Liver (tissue), 9 donors: ENCODE measurements around the gene NF2. TPM values are rescaled to one million over a fixed set of nuclear protein-coding genes. Genes with fewer than 3 reads are reported as not detected.
"Not testable (repeated sequence)": the region's sequence is repeated elsewhere in the genome, so short reads cannot be mapped to it uniquely, and the experiment has no call there.

Source experiments
- DNase-seq: peaks from one replicate; pipeline ENCODE4 v3.0.0-alpha.2; 2017; ENCODE audit warnings: low spot score
- H3K27ac ChIP-seq, 2 donors: one replicate each; pipeline ENCODE4 v1.7.0; 2013; ENCODE audit warnings: inconsistent platforms in 2 of 2, low read length in 2 of 2, control low read depth in 1 of 2, low read depth in 1 of 2, mild to moderate bottlenecking in 1 of 2
- H3K27me3 ChIP-seq, 4 donors: one replicate each; pipeline versions ENCODE4 v1.6.1 to v1.7.0; 2013; ENCODE audit warnings: low read length in 3 of 4, inconsistent platforms in 1 of 4, mild to moderate bottlenecking in 1 of 4, moderate library complexity in 1 of 4; ENCODE audit not compliant: control insufficient read depth in 4 of 4, insufficient read depth in 4 of 4
- H3K36me3 ChIP-seq, 4 donors: one replicate each; pipeline versions ENCODE4 v1.6.1 to v1.7.0; 2013; ENCODE audit warnings: low read length in 3 of 4, mild to moderate bottlenecking in 3 of 4, low read depth in 1 of 4, moderate library complexity in 1 of 4; ENCODE audit not compliant: control insufficient read depth in 4 of 4, insufficient read depth in 3 of 4
- H3K4me1 ChIP-seq, 4 donors: one replicate each; pipeline versions ENCODE4 v1.6.1 to v1.7.0; 2013; ENCODE audit warnings: low read length in 3 of 4, mild to moderate bottlenecking in 3 of 4, moderate library complexity in 1 of 4; ENCODE audit not compliant: control insufficient read depth in 4 of 4, insufficient read depth in 4 of 4
- H3K4me3 ChIP-seq, 3 donors: one replicate each; pipeline versions ENCODE4 v1.6.1 to v1.7.0; 2013; ENCODE audit warnings: low read length in 3 of 3, control low read depth in 1 of 3, low read depth in 1 of 3, mild to moderate bottlenecking in 1 of 3
- H3K9ac ChIP-seq, 2 donors: one replicate each; pipeline ENCODE4 v1.7.0; 2013; ENCODE audit warnings: low read length in 2 of 2, mild to moderate bottlenecking in 2 of 2, moderate library complexity in 2 of 2, control low read depth in 1 of 2, low read depth in 1 of 2
- H3K9me3 ChIP-seq, 4 donors: one replicate each; pipeline versions ENCODE4 v1.6.1 to v1.7.0; 2013; ENCODE audit warnings: low read length in 3 of 4; ENCODE audit not compliant: control insufficient read depth in 4 of 4
- EGR1 ChIP-seq, 2 donors: IDR thresholded peaks; 2 replicates each; pipeline ENCODE4 v1.6.1; 2016 to 2018; ENCODE audit warnings: antibody characterized with exemption in 2 of 2, low read depth in 2 of 2
- FOXA1 ChIP-seq: IDR thresholded peaks from 2 replicates; pipeline ENCODE4 v1.6.1; 2016; ENCODE audit warnings: antibody characterized with exemption
- FOXA2 ChIP-seq: IDR thresholded peaks from 2 replicates; pipeline ENCODE4 v1.6.1; 2016; ENCODE audit warnings: antibody characterized with exemption
- HNF4A ChIP-seq, 2 donors: conservative IDR thresholded peaks; 2 replicates each; pipeline ENCODE4 v1.6.1; 2016; ENCODE audit warnings: antibody characterized with exemption in 2 of 2, mild to moderate bottlenecking in 2 of 2
- HNF4G ChIP-seq: IDR thresholded peaks from 2 replicates; pipeline ENCODE4 v1.6.1; 2016; ENCODE audit warnings: antibody characterized with exemption
- JUND ChIP-seq, 2 donors: IDR thresholded peaks; 2 replicates each; pipeline ENCODE4 v1.6.1; 2016; ENCODE audit warnings: antibody characterized with exemption in 2 of 2
- NR2F2 ChIP-seq: IDR thresholded peaks from 2 replicates; pipeline ENCODE4 v1.6.1; 2016; ENCODE audit warnings: antibody characterized with exemption
- RAD21 ChIP-seq, 2 donors: IDR thresholded peaks; 2 replicates each; pipeline ENCODE4 v1.6.1; 2016; ENCODE audit warnings: antibody characterized with exemption in 2 of 2, mild to moderate bottlenecking in 2 of 2
- RXRA ChIP-seq, 2 donors: IDR thresholded peaks; 2 replicates each; pipeline ENCODE4 v1.6.1; 2017 to 2018; ENCODE audit warnings: antibody characterized with exemption in 2 of 2, mild to moderate bottlenecking in 1 of 2
- SP1 ChIP-seq: IDR thresholded peaks from 2 replicates; pipeline ENCODE4 v1.6.1; 2018; ENCODE audit warnings: antibody characterized with exemption, mild to moderate bottlenecking
- TAF1 ChIP-seq: conservative IDR thresholded peaks from 2 replicates; pipeline ENCODE4 v1.6.1; 2016; ENCODE audit warnings: antibody characterized with exemption, mild to moderate bottlenecking
- YY1 ChIP-seq: IDR thresholded peaks from 2 replicates; pipeline ENCODE4 v1.6.1; 2016; ENCODE audit warnings: antibody characterized with exemption, mild to moderate bottlenecking
- WGBS: extraction: QIAGEN DNeasy Blood & Tissue Kit; methylation state at CpG from one replicate; pipeline ENCODE4 v1.1.7; 2013; 5-methylcytosine and 5-hydroxymethylcytosine counted together
- polyA plus RNA-seq, 2 donors: library from polyadenylated mRNA; stranded (reverse) in 1 of 2; unstranded in 1 of 2; fragments of 200-250 nt in 1 of 2; fragments of >200 nt in 1 of 2; fragmentation: Nextera tagmentation in 1 of 2; extraction: Ambion mirVana in 1 of 2; gene quantifications; one replicate each; pipeline versions ENCODE4 v1.2.1 to v1.2.3, GENCODE V29; 2013 to 2015
- total RNA-seq, 2 donors: library from RNA; depleted of rRNA; stranded (reverse); fragments of >200 nt; gene quantifications; one replicate each; pipeline ENCODE4 v1.2.3, GENCODE V29; 2014
- TF ChIP-seq, protein P1 (sequence below): fragments of 150-350 bp; IDR thresholded peaks from 2 replicates; pipeline ENCODE4 v1.5.1; 2017; ENCODE audit warnings: improper control_type of control experiment, low read depth, low read length; ENCODE audit not compliant: missing input control
- TF ChIP-seq, protein P2 (sequence below): IDR thresholded peaks from 2 replicates; pipeline ENCODE4 v1.6.1; 2016; ENCODE audit warnings: antibody characterized with exemption
- TF ChIP-seq, protein P3 (sequence below): IDR thresholded peaks from 2 replicates; pipeline ENCODE4 v1.6.1; 2016; ENCODE audit warnings: antibody characterized with exemption
- TF ChIP-seq, protein P4 (sequence below): IDR thresholded peaks from 2 replicates; pipeline ENCODE4 v1.6.1; 2016; ENCODE audit warnings: antibody characterized with exemption
- donor health status: healthy.
- donor health status: healthy.
- donor health status: healthy.
- donor health status: healthy.
- donor health status: healthy.

The NF2 gene
- total and polyA plus RNA-seq, 4 donors, result 6.2 to 25.2 (median 11.2) TPM

DNA sequence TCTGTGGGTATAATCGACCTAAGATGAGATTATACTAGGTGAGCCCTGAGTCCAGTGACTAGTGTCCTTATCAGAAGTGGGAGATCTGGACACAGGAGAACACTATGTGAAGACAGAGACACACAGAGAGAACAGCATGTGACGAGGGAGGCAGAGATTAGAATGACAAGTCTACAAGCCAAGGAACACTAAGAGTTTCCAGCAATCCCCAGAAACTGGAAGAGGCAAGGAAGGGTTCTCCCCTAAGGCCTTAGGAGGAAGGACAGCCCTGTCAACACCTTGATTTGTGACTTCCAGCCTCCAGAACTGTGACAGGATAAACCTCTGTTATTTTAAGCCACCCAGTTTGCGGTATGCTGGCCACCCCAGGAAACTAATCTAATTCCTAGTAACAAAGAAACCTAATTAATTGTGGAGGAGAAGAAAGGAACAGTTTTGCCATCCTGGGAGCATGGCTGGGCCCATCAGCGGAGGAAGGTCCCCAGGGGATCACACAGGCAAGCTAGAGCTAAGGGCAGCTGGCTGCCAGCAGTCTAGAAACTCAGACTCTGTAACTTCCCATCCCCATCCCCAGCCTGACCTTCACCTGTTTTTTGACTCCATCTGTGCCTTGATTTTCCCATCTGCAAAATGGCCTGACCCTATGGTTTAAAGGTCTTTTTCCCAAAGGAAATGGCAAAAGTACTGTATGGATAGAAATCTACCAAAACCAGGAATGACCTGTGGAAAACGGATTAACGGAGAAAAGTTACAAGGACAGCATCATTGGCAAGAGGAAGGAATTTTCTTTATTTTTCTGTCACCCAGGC is 39.6 kb upstream of the NF2 start:
- Histone ChIP-seq H3K27ac (no peak overlapping the region), H3K36me3 (peaks cover 7 to 57% (median 43%) of the 10 kb centered on the region in 4 donors), H3K4me1 (no peaks in the 10 kb centered on the region), H3K27me3 (no peaks in the 10 kb centered on the region), H3K9me3 (no peaks in the 10 kb centered on the region), H3K4me3 (no peak overlapping the region), H3K9ac (no peak overlapping the region)
- 92% methylated on average over 6 of the region's 6 CpGs for WGBS
- TF ChIP-seq, protein P1, sequence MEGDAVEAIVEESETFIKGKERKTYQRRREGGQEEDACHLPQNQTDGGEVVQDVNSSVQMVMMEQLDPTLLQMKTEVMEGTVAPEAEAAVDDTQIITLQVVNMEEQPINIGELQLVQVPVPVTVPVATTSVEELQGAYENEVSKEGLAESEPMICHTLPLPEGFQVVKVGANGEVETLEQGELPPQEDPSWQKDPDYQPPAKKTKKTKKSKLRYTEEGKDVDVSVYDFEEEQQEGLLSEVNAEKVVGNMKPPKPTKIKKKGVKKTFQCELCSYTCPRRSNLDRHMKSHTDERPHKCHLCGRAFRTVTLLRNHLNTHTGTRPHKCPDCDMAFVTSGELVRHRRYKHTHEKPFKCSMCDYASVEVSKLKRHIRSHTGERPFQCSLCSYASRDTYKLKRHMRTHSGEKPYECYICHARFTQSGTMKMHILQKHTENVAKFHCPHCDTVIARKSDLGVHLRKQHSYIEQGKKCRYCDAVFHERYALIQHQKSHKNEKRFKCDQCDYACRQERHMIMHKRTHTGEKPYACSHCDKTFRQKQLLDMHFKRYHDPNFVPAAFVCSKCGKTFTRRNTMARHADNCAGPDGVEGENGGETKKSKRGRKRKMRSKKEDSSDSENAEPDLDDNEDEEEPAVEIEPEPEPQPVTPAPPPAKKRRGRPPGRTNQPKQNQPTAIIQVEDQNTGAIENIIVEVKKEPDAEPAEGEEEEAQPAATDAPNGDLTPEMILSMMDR, result no peak
- no peak for TF ChIP-seq NR2F2
- no peak for TF ChIP-seq EGR1 (IDR thresholded peaks at IDR 0.05; ENCODE audit: low read depth in 2 of 2)
- TF ChIP-seq, protein P2, sequence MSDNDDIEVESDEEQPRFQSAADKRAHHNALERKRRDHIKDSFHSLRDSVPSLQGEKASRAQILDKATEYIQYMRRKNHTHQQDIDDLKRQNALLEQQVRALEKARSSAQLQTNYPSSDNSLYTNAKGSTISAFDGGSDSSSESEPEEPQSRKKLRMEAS, result no peak
- no peak for TF ChIP-seq JUND (IDR thresholded peaks at IDR 0.05)
- no peak for TF ChIP-seq FOXA2
- no peak for TF ChIP-seq HNF4G
- no peak for TF ChIP-seq FOXA1
- TF ChIP-seq, protein P3, sequence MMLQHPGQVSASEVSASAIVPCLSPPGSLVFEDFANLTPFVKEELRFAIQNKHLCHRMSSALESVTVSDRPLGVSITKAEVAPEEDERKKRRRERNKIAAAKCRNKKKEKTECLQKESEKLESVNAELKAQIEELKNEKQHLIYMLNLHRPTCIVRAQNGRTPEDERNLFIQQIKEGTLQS, result no peak
- no peak for TF ChIP-seq SP1
- no peak for TF ChIP-seq TAF1
- TF ChIP-seq RXRA (IDR thresholded peaks at IDR 0.05), result no peak
- TF ChIP-seq HNF4A (conservative IDR thresholded peaks at IDR 0.05), result no peak
- TF ChIP-seq YY1, result no peak
- no peak for TF ChIP-seq RAD21 (IDR thresholded peaks at IDR 0.05)
- TF ChIP-seq, protein P4, sequence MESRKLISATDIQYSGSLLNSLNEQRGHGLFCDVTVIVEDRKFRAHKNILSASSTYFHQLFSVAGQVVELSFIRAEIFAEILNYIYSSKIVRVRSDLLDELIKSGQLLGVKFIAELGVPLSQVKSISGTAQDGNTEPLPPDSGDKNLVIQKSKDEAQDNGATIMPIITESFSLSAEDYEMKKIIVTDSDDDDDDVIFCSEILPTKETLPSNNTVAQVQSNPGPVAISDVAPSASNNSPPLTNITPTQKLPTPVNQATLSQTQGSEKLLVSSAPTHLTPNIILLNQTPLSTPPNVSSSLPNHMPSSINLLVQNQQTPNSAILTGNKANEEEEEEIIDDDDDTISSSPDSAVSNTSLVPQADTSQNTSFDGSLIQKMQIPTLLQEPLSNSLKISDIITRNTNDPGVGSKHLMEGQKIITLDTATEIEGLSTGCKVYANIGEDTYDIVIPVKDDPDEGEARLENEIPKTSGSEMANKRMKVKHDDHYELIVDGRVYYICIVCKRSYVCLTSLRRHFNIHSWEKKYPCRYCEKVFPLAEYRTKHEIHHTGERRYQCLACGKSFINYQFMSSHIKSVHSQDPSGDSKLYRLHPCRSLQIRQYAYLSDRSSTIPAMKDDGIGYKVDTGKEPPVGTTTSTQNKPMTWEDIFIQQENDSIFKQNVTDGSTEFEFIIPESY, result no peak
- no peak for DNase-seq

- peaks cover 0 to 15% (median 7%) of the 10 kb centered on the region in 4 donors for H3K4me1 ChIP-seq
- H3K36me3 ChIP-seq, result peaks cover 7 to 49% (median 29%) of the 10 kb centered on the region in 4 donors
- not testable (repeated sequence) for H3K27ac ChIP-seq, H3K27me3 ChIP-seq, H3K9ac ChIP-seq, DNase-seq, H3K9me3 ChIP-seq, H3K4me3 ChIP-seq
- WGBS, result 91% methylated on average over 7 of the region's 7 CpGs
Observed at GRCh38 chr22:29566513-29566912, 36.9 kb upstream of the NF2 start.
